ENCODE data around the gene ANKRD13A.
"Not testable (repeated sequence)": the region's sequence is repeated elsewhere in the genome, so short reads cannot be mapped to it uniquely, and the experiment has no call there.

The ANKRD13A gene

GRCh38 chr12:110049666-110050065, 50.4 kb downstream of the ANKRD13A start:
- not testable (repeated sequence) for FAIRE-seq

GRCh38 chr12:110050927-110051326, 51.7 kb downstream of the ANKRD13A start:
- FAIRE-seq = no peak

- FAIRE-seq = not testable (repeated sequence)
Measured at GRCh38 chr12:110055375-110056352, 56.4 kb downstream of the ANKRD13A start.

- FAIRE-seq = not testable (repeated sequence)
Measured at GRCh38 chr12:110056643-110057042, 57.4 kb downstream of the ANKRD13A start.

- FAIRE-seq = no peak
Measured at GRCh38 chr12:110058875-110059615, 59.8 kb downstream of the ANKRD13A start.

- FAIRE-seq = no peak
Measured at GRCh38 chr12:110059651-110060000, 60.4 kb downstream of the ANKRD13A start.

GRCh38 chr12:110062241-110062640, 63.0 kb downstream of the ANKRD13A start:
- no peak for FAIRE-seq

GRCh38 chr12:110065540-110065939, 66.3 kb downstream of the ANKRD13A start:
- no peak for FAIRE-seq

GRCh38 chr12:110067531-110067930, 68.3 kb downstream of the ANKRD13A start:
- FAIRE-seq = no peak

GRCh38 chr12:110068115-110068514, 68.9 kb downstream of the ANKRD13A start:
- FAIRE-seq = not testable (repeated sequence)

GRCh38 chr12:110068654-110069053, 69.4 kb downstream of the ANKRD13A start:
- FAIRE-seq = no peak

GRCh38 chr12:110071504-110071903, 72.3 kb downstream of the ANKRD13A start:
- no peak for FAIRE-seq

GRCh38 chr12:110071967-110072366, 72.7 kb downstream of the ANKRD13A start:
- FAIRE-seq = no peak

- not testable (repeated sequence) for FAIRE-seq
Measured at GRCh38 chr12:110072636-110073035, 73.4 kb downstream of the ANKRD13A start.

- FAIRE-seq = no peak
Measured at GRCh38 chr12:110073049-110073831, 74.0 kb downstream of the ANKRD13A start.

GRCh38 chr12:110074089-110074488, 74.9 kb downstream of the ANKRD13A start:
- FAIRE-seq = no peak

GRCh38 chr12:110075880-110076279, 76.7 kb downstream of the ANKRD13A start:
- FAIRE-seq = no peak

GRCh38 chr12:110077800-110078199, 78.6 kb downstream of the ANKRD13A start:
- FAIRE-seq = no peak

GRCh38 chr12:110079477-110080400, 80.5 kb downstream of the ANKRD13A start:
- no peak for FAIRE-seq

GRCh38 chr12:110080410-110080809, 81.2 kb downstream of the ANKRD13A start:
- no peak for FAIRE-seq

- no peak for FAIRE-seq
Measured at GRCh38 chr12:110084314-110085015, 85.2 kb downstream of the ANKRD13A start.
